HG03025 (cell line): ENCODE data around the gene MYRFL.

Experiments
- ATAC-seq: cut with Tn5 transposase; IDR thresholded peaks from one replicate; pipeline ENCODE4 v1.9.1; 2021; ENCODE audit warnings: mild to moderate bottlenecking, moderate library complexity; ENCODE audit not compliant: unreplicated experiment, low FRiP score

Gene MYRFL

GRCh38 chr12:69894800-69895383, 69.9 kb downstream of the MYRFL start:
- no peak for ATAC-seq

GRCh38 chr12:69896653-69897381, 71.8 kb downstream of the MYRFL start:
- ATAC-seq: no peak

DNA sequence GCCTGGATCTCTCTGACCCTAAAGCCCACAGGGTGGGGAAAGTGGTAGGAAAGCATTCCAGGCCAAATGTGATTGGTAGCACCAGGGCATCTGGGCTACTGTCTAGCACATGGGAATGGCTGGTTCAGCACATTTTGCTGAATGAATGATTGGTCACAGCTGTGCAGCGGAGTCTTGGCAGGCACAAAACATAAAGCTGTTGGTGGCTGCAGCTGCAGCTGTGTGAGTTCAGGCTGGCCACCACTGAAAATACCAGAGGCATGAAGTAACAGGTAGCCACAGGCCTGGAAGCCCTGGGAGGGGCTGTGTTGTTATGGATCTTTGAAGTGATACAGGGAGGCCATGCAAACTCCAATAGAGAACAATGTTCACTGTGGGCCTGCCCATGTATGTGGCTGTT, 72.7 kb downstream of the MYRFL start:
- no peak for ATAC-seq

GRCh38 chr12:69898236-69898635, 73.2 kb downstream of the MYRFL start:
- ATAC-seq: no peak

- ATAC-seq: peak; percentile 64
Measured at GRCh38 chr12:69900720-69901131, 75.7 kb downstream of the MYRFL start.

DNA sequence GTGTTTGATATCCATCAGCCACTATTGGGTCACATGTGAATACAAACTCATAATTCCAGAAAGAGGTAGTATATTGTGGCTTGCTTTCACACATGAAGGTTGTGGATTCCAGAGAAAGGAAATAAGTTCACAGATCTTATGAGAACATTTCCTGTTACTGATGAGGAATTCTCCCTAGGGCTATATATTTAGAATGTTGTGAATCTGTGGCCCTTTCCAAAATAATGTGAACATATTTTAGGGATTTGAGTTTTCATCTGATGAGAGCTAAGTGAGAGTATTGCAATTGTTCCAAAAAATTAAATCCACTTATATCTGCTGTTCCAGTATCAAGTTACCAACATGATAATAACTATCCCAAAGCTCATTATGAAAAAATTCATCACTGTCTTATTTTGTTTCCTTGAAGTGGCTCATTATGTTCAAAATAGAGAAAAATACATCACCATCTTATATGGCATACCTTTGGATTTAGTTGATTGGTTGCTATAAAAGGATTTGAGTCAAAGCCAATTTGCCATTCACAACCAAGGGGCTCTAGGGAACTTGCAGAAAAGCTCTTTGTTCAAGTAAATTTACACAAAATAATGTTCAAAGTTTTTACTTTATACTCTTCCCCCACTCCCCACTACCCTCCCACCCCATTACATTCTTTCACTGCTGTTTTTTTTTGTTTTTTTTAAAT, 76.3 kb downstream of the MYRFL start:
- no peak for ATAC-seq

DNA sequence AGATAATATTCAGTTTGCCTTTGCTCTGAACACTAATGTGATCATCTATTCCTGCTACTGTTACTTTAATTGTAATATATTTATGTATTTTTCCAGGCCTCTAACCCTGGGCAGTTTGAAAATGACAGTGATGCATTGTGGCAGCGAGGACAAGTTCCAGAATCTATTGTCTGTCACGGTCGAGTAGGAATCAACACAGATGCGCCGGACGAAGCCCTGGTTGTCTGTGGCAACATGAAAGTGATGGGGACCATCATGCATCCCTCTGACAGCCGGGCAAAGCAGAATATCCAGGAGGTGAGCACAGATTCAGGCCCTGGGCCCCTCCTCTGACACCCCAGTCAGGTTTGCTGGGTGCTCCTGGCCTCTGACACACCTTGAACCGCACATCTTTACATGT, 78.5 kb downstream of the MYRFL start:
- no peak for ATAC-seq

DNA sequence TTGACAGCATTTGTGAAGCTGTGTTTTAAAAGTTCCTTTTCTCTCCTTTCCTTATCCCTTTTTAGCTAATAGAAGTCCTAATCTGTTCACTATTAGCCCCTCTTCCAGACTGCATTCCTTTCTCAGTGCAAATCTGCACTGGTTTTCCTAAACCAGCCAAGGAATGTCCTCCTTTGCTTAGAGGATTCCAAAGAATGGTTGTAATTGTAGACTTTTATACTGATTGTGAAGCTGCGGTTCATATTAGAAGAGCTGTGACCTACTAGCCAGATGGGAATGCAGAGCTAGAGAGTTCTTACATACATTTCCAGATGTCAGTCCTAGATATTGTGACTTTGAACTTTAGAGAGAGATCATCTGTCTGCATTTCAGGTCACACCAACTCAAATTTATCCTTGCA, 79.8 kb downstream of the MYRFL start:
- ATAC-seq: no peak

DNA sequence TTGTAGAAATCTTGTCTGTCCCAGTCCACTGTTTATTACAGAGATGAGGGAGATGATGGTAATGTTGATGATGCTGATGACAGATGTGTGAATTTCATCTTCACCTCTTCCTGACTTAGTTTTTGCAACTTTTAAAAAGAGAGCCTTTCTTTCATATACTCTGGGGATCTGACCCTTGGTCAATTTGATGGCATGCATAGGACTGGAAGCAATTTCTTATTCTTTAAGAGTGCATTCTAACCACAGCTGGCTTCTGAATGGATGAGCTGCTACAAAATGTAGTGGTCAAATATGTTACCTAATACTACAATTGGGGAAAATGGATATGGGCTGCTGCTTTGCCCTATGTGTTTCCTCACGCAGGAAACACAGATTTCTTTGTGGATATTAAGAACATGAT, 80.8 kb downstream of the MYRFL start:
- ATAC-seq: no peak

DNA sequence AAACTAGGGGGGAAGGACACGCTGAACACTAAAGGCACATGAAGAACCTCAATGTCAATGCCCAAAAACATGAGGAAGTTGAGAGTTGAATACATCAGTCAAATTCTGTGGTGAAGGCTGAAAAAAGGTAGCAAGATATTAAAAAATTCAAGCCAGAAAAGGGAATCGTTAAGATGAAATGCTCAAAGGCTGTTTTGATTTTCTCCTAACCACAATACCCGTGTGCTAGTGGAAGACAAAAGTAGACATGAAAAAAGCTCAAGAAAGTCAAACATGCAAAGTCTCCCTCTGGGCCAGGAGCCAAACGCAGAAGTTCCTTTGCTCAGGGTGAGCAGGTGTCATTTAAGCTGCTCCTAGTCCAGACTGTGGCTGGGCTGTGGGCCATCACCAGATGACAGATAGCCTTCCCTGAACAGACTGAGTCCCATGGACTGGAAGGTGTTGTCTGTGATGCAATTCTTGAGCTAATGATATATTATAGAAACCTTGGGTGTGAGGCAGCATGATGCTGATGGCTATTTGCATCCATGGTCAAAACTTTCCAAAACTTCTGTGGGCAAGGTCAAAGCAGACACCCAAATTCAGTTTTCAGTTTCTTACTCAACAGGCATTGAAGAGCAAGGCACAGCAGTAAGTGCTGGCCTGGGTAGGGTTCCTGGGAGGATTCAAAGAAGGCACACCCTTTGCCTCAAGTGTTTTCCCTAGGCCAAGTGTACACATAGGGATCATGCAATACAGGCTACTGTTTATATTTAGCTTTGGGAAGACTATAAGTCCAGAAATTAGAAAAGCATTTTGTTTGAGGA, 81.6 kb downstream of the MYRFL start:
- peak; percentile 91 for ATAC-seq

- no peak for ATAC-seq
Measured at GRCh38 chr12:69908203-69908602, 83.2 kb downstream of the MYRFL start.

GRCh38 chr12:69910694-69911093, 85.7 kb downstream of the MYRFL start:
- ATAC-seq: no peak

- ATAC-seq: no peak
Measured at GRCh38 chr12:69913526-69913925, 88.5 kb downstream of the MYRFL start.

GRCh38 chr12:69915964-69916363, 90.9 kb downstream of the MYRFL start:
- ATAC-seq: no peak

- ATAC-seq: no peak
Measured at GRCh38 chr12:69916544-69917235, 91.7 kb downstream of the MYRFL start.

DNA sequence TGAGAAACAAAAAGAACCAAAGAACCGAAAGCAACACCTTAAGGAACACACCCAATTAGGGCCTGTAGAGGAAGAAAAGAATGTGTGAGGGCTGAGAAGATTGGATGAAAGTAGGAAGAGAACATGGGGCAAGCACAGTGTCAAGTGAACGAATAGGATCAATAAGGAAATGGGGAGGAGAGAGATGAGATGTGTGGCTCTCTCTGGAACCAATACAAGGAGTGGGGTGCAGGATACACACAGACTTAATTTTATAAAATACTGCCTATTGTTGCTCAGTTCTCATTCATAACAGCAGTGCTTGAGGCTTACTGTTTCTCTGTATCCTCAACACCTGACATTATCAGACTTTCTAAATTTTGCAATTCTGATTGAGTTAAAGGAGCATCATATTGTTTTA, 93.3 kb downstream of the MYRFL start:
- no peak for ATAC-seq

DNA sequence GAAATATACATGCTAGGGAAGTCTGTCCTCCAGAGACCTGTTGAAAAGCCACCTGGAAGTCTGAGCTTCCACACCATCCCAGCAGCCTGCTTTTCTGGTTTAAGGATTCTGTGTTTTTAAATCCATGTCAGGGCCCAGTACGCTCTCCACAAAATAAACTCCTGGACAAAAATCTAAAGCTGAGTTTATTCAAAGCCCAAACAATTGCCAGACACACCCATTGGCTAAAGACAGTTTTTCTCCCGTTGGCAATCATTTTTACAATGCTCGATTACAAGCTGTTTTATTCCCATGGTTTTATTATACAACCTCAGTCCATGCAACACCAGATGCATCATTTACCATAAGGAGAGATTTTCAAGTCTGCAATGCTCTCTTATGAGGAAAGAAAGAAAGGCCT, 94.5 kb downstream of the MYRFL start:
- no peak for ATAC-seq

DNA sequence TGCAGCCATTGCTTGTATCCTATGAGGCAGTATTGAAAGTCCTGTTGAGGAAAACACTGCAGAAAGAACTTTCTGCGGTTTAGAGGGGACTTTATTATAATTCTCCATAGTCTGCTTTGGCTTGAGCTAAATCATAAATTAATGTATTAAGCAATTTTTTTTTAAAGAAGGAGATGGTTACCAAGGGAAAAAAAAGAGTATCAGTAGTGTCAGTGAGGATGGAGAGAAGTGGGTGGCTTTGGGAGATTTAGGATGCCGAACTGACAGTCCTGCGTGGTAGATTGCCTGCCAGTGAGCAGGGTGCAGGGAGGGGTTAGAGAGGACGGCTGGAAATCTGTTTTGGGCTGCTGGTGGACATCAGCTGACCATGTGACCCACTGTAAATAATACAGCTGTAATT, 96.8 kb downstream of the MYRFL start:
- no peak for ATAC-seq

- no peak for ATAC-seq
Measured at GRCh38 chr12:69922999-69923398, 98.0 kb downstream of the MYRFL start.

- no peak for ATAC-seq
Measured at GRCh38 chr12:69925291-69925690, 100.3 kb downstream of the MYRFL start.
